Endothelial cell (in vitro differentiated cells): Measurements from ENCODE around the gene APOBEC3B. TPM values are rescaled to one million over a fixed set of nuclear protein-coding genes. Genes with fewer than 3 reads are reported as not detected.

Experiments
- DNase-seq: peaks from one replicate; pipeline ENCODE4 v3.0.0; 2021; ENCODE audit warnings: low spot score
- H3K27ac Mint-ChIP-seq: one replicate; pipeline ENCODE4 v1.8.0; 2021; ENCODE audit warnings: mixed read lengths, inconsistent platforms; ENCODE audit not compliant: unreplicated experiment
- H3K27me3 Mint-ChIP-seq: one replicate; pipeline ENCODE4 v1.8.0; 2021; ENCODE audit warnings: mild to moderate bottlenecking, moderate library complexity, mixed read lengths, inconsistent platforms; ENCODE audit not compliant: unreplicated experiment
- H3K36me3 Mint-ChIP-seq: one replicate; pipeline ENCODE4 v1.8.0; 2021; ENCODE audit warnings: mild to moderate bottlenecking, low read depth, mixed read lengths, inconsistent platforms; ENCODE audit not compliant: unreplicated experiment
- H3K4me1 Mint-ChIP-seq: one replicate; pipeline ENCODE4 v1.8.0; 2021; ENCODE audit warnings: mild to moderate bottlenecking, mixed read lengths, inconsistent platforms; ENCODE audit not compliant: unreplicated experiment
- H3K4me3 Mint-ChIP-seq: one replicate; pipeline ENCODE4 v1.8.0; 2021; ENCODE audit warnings: mild to moderate bottlenecking, mixed read lengths, inconsistent platforms; ENCODE audit not compliant: unreplicated experiment
- H3K9me3 Mint-ChIP-seq: one replicate; pipeline ENCODE4 v1.8.0; 2021; ENCODE audit warnings: mixed read lengths, inconsistent platforms; ENCODE audit not compliant: unreplicated experiment
- total RNA-seq: library from RNA; stranded (reverse); fragmentation: NEBNext Ultra II Directional; extraction: Animal tissue kit (Norgen Biotek cat#: 25700); gene quantifications from one replicate; pipeline ENCODE4 v1.2.1, GENCODE V29; 2021; ENCODE audit not compliant: unreplicated experiment
- TF ChIP-seq, protein P1 (sequence below): fragments of 200-600 bp; sonication (generic); IDR thresholded peaks from one replicate; pipeline ENCODE4 v1.5.0; 2021; ENCODE audit warnings: antibody characterized with exemption; ENCODE audit not compliant: unreplicated experiment

APOBEC3B gene
- total RNA-seq, 1 donor from 2014 or later, result 1.0 TPM

DNA sequence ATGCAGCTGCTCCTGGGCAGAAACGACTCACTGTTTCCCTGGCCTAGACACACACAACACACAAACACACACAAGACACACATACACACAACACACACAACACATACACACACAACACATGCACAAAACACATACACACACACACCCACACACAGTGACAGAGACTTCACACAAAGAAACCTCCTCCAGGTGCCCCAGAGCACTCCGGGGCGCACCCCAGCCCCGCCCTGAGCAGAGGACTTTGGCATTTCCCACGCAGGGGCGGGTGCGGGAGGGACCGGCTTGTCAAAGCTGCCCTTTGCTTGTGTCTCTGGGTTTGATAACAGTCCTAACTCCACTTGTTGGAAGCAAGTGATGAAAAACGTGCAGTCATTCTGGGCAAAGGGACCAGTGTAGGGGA lies 18.3 kb upstream of the APOBEC3B start:
- Mint-ChIP-seq H3K9me3 (no peaks in the 10 kb centered on the region), H3K27ac (no peak overlapping the region), H3K27me3 (peaks cover 8% of the 10 kb centered on the region), H3K36me3 (no peaks in the 10 kb centered on the region), H3K4me3 (no peak overlapping the region), H3K4me1 (peaks cover 7% of the 10 kb centered on the region)
- TF ChIP-seq, protein P1, sequence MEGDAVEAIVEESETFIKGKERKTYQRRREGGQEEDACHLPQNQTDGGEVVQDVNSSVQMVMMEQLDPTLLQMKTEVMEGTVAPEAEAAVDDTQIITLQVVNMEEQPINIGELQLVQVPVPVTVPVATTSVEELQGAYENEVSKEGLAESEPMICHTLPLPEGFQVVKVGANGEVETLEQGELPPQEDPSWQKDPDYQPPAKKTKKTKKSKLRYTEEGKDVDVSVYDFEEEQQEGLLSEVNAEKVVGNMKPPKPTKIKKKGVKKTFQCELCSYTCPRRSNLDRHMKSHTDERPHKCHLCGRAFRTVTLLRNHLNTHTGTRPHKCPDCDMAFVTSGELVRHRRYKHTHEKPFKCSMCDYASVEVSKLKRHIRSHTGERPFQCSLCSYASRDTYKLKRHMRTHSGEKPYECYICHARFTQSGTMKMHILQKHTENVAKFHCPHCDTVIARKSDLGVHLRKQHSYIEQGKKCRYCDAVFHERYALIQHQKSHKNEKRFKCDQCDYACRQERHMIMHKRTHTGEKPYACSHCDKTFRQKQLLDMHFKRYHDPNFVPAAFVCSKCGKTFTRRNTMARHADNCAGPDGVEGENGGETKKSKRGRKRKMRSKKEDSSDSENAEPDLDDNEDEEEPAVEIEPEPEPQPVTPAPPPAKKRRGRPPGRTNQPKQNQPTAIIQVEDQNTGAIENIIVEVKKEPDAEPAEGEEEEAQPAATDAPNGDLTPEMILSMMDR, result no peak
- no peak for DNase-seq

- no peak for DNase-seq
- H3K9me3 Mint-ChIP-seq, result no peaks in the 10 kb centered on the region
- H3K27me3 Mint-ChIP-seq, result peaks cover 8% of the 10 kb centered on the region
- H3K4me3 Mint-ChIP-seq, result no peak overlapping the region
- no peaks in the 10 kb centered on the region for H3K36me3 Mint-ChIP-seq
- H3K4me1 Mint-ChIP-seq, result peaks cover 9% of the 10 kb centered on the region
- no peak overlapping the region for H3K27ac Mint-ChIP-seq
- TF ChIP-seq, protein P1, result no peak
Observed at GRCh38 chr22:38964306-38964705, 17.8 kb upstream of the APOBEC3B start.

- TF ChIP-seq, protein P1, result no peak
- Mint-ChIP-seq H3K27ac (no peak overlapping the region), H3K9me3 (no peaks in the 10 kb centered on the region), H3K4me3 (no peak overlapping the region), H3K27me3 (peaks cover 8% of the 10 kb centered on the region), H3K36me3 (no peaks in the 10 kb centered on the region), H3K4me1 (peaks cover 9% of the 10 kb centered on the region)
- no peak for DNase-seq
Observed at GRCh38 chr22:38964989-38965388, 17.2 kb upstream of the APOBEC3B start.

GRCh38 chr22:38965614-38966379 lies 16.4 kb upstream of the APOBEC3B start:
- Mint-ChIP-seq H3K27me3 (peaks cover 11% of the 10 kb centered on the region), H3K4me1 (peaks cover 9% of the 10 kb centered on the region), H3K9me3 (no peaks in the 10 kb centered on the region), H3K27ac (no peak overlapping the region), H3K4me3 (no peak overlapping the region), H3K36me3 (no peaks in the 10 kb centered on the region)
- TF ChIP-seq, protein P1, result no peak
- no peak for DNase-seq

GRCh38 chr22:38966380-38966702 lies 15.8 kb upstream of the APOBEC3B start:
- H3K27ac Mint-ChIP-seq, result no peak overlapping the region

More at GRCh38 chr22:38966380-38966702, 15.8 kb upstream of the APOBEC3B start:
- no peak overlapping the region for H3K4me3 Mint-ChIP-seq
- no peak for DNase-seq
- TF ChIP-seq, protein P1, result no peak
- H3K9me3 Mint-ChIP-seq, result no peaks in the 10 kb centered on the region
- H3K4me1 Mint-ChIP-seq, result peaks cover 9% of the 10 kb centered on the region
- H3K36me3 Mint-ChIP-seq, result no peaks in the 10 kb centered on the region
- H3K27me3 Mint-ChIP-seq, result peaks cover 14% of the 10 kb centered on the region
